ENCODE results near the gene NME7.

- TF ChIP-seq POLR2A (IDR thresholded peaks at IDR 0.05), result no peak
- TF ChIP-seq, protein P1, sequence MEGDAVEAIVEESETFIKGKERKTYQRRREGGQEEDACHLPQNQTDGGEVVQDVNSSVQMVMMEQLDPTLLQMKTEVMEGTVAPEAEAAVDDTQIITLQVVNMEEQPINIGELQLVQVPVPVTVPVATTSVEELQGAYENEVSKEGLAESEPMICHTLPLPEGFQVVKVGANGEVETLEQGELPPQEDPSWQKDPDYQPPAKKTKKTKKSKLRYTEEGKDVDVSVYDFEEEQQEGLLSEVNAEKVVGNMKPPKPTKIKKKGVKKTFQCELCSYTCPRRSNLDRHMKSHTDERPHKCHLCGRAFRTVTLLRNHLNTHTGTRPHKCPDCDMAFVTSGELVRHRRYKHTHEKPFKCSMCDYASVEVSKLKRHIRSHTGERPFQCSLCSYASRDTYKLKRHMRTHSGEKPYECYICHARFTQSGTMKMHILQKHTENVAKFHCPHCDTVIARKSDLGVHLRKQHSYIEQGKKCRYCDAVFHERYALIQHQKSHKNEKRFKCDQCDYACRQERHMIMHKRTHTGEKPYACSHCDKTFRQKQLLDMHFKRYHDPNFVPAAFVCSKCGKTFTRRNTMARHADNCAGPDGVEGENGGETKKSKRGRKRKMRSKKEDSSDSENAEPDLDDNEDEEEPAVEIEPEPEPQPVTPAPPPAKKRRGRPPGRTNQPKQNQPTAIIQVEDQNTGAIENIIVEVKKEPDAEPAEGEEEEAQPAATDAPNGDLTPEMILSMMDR (IDR thresholded peaks at IDR 0.05 in 4 of 5, conservative IDR thresholded peaks at IDR 0.05 in 1 of 5), result no peak
Measured at GRCh38 chr1:169322138-169322537, 45.5 kb downstream of the NME7 start.

Data from gastrocnemius medialis (tissue), 4 donors.